Lower lobe of right lung (tissue), 2 donors: ENCODE measurements around the gene DSE. TPM values are rescaled to one million over a fixed set of nuclear protein-coding genes. Genes with fewer than 3 reads are reported as not detected.
A peak's percentile ranks its signal among the peaks of the same experiment; 100 is the strongest.

Experiments
- ATAC-seq, 2 donors: fragments of 200-7000 bp; cut with Tn5 transposase; one replicate each; pipeline ENCODE4 v1.9.1; 2020 to 2022; ENCODE audit warnings: mild to moderate bottlenecking in 2 of 2, moderate library complexity in 2 of 2
- DNase-seq: peaks from one replicate; pipeline ENCODE4 v3.0.0-alpha.2; 2020
- H3K27ac ChIP-seq: fragments of 200-600 bp; one replicate; pipeline ENCODE4 v1.8.0; 2022
- H3K27me3 ChIP-seq: fragments of 200-600 bp; one replicate; pipeline ENCODE4 v1.8.0; 2022; ENCODE audit warnings: low read depth
- H3K36me3 ChIP-seq: fragments of 200-600 bp; one replicate; pipeline ENCODE4 v1.8.0; 2022; ENCODE audit warnings: mild to moderate bottlenecking
- H3K4me1 ChIP-seq: fragments of 200-600 bp; one replicate; pipeline ENCODE4 v1.8.0; 2022
- H3K4me3 ChIP-seq: fragments of 200-600 bp; one replicate; pipeline ENCODE4 v1.8.0; 2022; ENCODE audit warnings: mild to moderate bottlenecking
- H3K9me3 ChIP-seq: fragments of 200-600 bp; one replicate; pipeline ENCODE4 v1.8.0; 2022
- intact Hi-C: fragments of 100-400 bp; cut with DNase I; formaldehyde crosslinking; loops from one replicate; pipeline ENCODE4 v1.11.0; 2022
- total RNA-seq: library from RNA; stranded (reverse); fragmentation: NEBNext Ultra II Directional; extraction: Animal tissue kit (Norgen Biotek cat#: 25700); gene quantifications from one replicate; pipeline ENCODE4 v1.2.1, GENCODE V29; 2021
- TF ChIP-seq, protein P1 (sequence below): fragments of 200-600 bp; IDR thresholded peaks from one replicate; pipeline ENCODE4 v1.8.0; 2022; ENCODE audit warnings: antibody characterized with exemption, mild to moderate bottlenecking
- donor health status: DM: no; HTN: yes; CAD: no; lungs with severe emphysema.

The DSE gene
- total RNA-seq, 1 donor from 2014 or later = 59.7 TPM

DNA sequence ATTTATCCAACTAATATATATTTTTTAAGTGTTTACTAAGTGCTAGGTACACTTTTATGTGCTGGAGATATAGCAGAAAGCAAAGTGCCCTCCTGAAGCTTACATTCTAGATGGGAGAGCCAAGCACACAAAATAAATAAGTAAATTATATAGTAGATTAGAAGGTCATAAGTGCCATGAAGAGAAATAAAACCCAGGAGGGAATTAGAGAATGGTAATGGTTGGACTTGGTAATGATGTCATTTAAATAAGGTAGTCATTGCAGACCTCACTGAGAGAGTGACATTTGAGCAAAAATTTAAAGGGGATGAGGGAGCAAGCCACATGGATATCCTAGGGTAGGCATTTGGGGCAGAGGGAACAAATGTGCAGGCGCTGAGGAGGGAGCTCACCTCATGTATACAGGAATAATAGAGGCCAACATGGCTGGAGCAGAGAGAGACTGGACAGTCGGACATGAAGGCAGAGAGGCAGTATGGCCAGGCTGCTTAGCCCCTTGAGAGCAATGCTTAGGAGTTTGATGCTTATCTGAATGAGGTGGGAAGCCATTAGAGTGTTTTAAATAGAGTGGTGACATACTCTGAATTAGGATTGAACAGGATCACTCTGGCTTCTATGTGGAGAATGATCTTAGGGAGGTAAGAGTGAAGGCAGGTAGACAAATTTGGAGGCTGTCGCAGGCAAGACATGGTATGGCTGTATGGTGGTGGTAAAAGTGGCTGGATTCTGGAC lies 14.1 kb downstream of the DSE start:
- Histone ChIP-seq H3K4me3 (no peak overlapping the region), H3K4me1 (peaks cover 43% of the 10 kb centered on the region), H3K9me3 (no peaks in the 10 kb centered on the region), H3K27ac (no peak overlapping the region), H3K27me3 (no peaks in the 10 kb centered on the region), H3K36me3 (no peaks in the 10 kb centered on the region)
- TF ChIP-seq, protein P1, sequence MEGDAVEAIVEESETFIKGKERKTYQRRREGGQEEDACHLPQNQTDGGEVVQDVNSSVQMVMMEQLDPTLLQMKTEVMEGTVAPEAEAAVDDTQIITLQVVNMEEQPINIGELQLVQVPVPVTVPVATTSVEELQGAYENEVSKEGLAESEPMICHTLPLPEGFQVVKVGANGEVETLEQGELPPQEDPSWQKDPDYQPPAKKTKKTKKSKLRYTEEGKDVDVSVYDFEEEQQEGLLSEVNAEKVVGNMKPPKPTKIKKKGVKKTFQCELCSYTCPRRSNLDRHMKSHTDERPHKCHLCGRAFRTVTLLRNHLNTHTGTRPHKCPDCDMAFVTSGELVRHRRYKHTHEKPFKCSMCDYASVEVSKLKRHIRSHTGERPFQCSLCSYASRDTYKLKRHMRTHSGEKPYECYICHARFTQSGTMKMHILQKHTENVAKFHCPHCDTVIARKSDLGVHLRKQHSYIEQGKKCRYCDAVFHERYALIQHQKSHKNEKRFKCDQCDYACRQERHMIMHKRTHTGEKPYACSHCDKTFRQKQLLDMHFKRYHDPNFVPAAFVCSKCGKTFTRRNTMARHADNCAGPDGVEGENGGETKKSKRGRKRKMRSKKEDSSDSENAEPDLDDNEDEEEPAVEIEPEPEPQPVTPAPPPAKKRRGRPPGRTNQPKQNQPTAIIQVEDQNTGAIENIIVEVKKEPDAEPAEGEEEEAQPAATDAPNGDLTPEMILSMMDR = no peak
- intact Hi-C loops = no loop called here
- ATAC-seq (peak in 1 of 2 donors; percentile 7), DNase-seq (no peak)

DNA sequence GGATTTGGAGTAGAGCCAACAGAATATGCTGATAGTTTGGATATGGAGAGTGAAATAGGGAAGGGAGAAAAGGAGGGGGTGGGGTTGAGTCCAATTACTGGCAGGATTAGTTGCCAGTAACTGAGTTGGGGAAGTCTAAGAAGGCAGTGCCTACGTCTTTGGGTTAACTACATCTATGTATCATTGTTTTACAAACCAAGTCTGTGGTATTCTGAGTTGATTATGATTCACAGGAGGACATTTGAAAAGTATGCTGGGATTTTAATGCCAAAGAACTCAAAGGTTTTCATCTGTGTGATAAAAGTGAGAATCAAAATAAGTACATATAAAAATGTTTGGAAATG lies 14.7 kb downstream of the DSE start:
- intact Hi-C loops = no loop called here
- Histone ChIP-seq H3K9me3 (no peaks in the 10 kb centered on the region), H3K4me3 (no peak overlapping the region), H3K27ac (no peak overlapping the region), H3K27me3 (no peaks in the 10 kb centered on the region), H3K4me1 (peaks cover 48% of the 10 kb centered on the region), H3K36me3 (no peaks in the 10 kb centered on the region)
- ATAC-seq = peak; percentile 59 to 75
- TF ChIP-seq, protein P1 = no peak
- DNase-seq = no peak

DNA sequence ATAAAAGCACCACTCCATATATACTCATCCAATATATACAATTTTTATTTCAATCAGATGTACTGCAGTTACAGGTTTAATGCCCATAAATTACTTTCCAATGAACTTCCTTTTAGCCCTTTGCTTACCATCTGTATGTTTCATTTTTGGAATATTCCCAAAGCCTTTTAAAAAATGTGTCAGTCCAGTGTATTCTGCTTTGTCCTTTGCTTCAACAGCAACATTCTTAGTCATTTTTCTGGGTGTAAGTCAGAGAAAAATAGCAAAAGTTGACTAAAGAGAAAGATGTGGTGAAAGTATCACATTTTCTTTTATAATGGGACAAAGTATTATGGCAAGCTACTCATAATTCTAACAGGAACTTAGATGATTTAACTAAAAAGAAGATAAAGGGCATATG lies 15.2 kb downstream of the DSE start:
- H3K27me3 ChIP-seq = no peaks in the 10 kb centered on the region
- TF ChIP-seq, protein P1 = no peak
- peak overlapping the region; percentile 33 for H3K27ac ChIP-seq
- intact Hi-C loops = no loop called here
- H3K9me3 ChIP-seq = no peaks in the 10 kb centered on the region
- ATAC-seq = no peak
- no peak overlapping the region for H3K4me3 ChIP-seq
- no peak for DNase-seq
- peaks cover 53% of the 10 kb centered on the region for H3K4me1 ChIP-seq
- H3K36me3 ChIP-seq = no peaks in the 10 kb centered on the region

DNA sequence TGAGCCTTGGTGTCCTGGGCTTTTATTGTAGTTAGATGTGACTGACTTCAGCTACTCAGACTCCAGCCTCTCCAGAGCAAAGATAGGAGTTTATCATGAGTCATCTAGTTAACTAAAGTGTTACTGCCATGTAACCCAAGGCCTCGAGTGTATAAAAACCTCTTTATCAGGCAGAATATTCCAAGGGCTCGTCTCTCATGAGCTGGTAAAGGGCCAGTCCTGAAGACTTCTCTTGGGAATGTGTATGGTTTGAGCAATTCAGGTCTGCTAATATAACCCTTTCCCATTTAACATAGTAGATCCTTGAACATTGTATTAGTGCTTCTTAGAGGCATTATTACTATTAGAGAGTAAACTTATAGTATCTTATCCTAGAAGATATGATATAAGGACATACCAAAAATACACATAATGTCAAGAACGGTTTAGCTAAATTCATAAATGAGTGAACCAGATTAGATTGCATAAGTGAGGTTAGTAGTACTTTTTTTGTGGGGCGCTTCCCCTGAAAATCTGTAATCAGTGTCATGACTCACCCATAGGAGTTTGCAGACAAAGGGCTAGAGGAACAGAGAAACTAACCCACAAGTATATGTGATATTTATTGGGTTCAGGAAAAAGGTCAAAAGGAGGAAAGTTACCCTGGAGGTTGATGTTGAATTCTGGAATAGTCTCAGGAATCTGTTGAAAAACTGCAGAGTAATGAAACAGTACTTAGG lies 16.0 kb downstream of the DSE start:
- DNase-seq (no peak), ATAC-seq (peak; percentile 50 to 71)
- Histone ChIP-seq H3K27ac (peak overlapping the region; percentile 33), H3K27me3 (no peaks in the 10 kb centered on the region), H3K4me3 (no peak overlapping the region), H3K9me3 (no peaks in the 10 kb centered on the region), H3K36me3 (no peaks in the 10 kb centered on the region), H3K4me1 (peaks cover 53% of the 10 kb centered on the region)
- intact Hi-C loops = no loop called here
- TF ChIP-seq, protein P1 = no peak

DNA sequence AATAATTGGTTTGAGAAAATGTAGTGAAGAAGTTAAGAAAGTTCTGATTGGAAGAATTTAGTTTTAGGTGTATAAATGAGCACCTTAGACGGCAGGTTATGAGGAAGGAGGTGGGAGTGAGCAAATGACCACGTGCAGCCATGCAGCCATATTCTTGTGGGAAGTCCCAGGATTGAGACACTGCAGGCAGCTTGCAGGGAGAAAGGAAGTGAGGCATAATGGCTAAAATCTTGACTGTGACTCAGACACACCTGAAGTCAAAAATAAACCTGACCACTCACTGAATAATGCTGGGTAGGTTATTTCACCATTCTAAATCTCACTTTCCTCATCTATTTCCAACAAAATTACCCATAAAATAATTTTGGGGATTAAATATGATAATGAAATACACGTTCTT lies 16.6 kb downstream of the DSE start:
- Histone ChIP-seq H3K4me3 (no peak overlapping the region), H3K36me3 (no peaks in the 10 kb centered on the region), H3K27me3 (no peaks in the 10 kb centered on the region), H3K4me1 (peaks cover 59% of the 10 kb centered on the region), H3K27ac (no peak overlapping the region), H3K9me3 (no peaks in the 10 kb centered on the region)
- ATAC-seq = peak; percentile 53 to 71
- intact Hi-C loops = no loop called here
- DNase-seq = no peak
- TF ChIP-seq, protein P1 = no peak
